Fibroblast of villous mesenchyme (primary cell): Measurements from ENCODE around the gene FYCO1. TPM values are rescaled to one million over a fixed set of nuclear protein-coding genes. Genes with fewer than 3 reads are reported as not detected.

Experiments used
- DNase-seq: peaks from one replicate; pipeline ENCODE4 v3.0.0-alpha.2; 2010; ENCODE audit warnings: low read depth
- H3K4me3 ChIP-seq: 2 replicates; pipeline ENCODE4 v1.5.1; 2011; ENCODE audit warnings: low read depth, mild to moderate bottlenecking, low read length
- CTCF ChIP-seq: IDR thresholded peaks from 2 replicates; pipeline ENCODE4 v1.5.1; 2012; ENCODE audit warnings: low read depth, mild to moderate bottlenecking, low read length; ENCODE audit not compliant: insufficient read depth
- total RNA-seq: library from RNA; depleted of rRNA; stranded (reverse); fragments of >200 nt; gene quantifications from 2 replicates; pipeline ENCODE4 v1.2.3, GENCODE V29; 2012

Gene FYCO1
- total RNA-seq, 1 donor, result 23.7 TPM

DNA sequence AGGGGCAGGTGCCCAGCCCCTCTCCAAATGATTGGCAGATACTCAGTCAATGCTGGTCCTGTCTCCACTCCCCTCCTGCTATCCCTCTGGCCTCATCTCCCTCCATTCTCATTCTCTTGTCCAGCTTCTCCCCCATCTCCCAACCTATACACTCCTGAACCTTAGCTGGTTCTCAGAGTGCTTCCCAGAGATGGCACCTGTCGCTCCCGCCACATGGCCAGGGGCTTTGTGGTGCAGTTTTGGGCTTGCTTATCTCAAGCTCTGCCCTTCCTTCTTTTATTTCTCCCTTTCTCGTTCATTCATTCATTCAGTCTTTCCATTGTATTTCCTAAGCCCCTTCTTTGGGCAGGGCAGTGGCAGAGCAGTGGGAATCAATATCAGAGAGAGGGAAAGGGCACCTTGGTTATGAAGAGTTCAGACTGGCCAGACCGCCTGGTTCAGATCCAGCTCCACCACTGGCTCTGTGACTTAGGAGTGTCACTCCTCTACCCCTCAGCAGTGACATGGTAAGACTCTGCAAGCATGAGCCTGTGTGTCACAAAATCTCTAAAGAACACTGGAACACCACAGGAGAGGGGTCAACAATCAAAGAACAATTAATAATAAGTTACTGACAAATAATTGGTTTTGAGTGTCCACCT, 72.6 kb downstream of the FYCO1 start:
- H3K4me3 ChIP-seq, result no peak overlapping the region
- no peak for DNase-seq
- no peak for TF ChIP-seq CTCF

DNA sequence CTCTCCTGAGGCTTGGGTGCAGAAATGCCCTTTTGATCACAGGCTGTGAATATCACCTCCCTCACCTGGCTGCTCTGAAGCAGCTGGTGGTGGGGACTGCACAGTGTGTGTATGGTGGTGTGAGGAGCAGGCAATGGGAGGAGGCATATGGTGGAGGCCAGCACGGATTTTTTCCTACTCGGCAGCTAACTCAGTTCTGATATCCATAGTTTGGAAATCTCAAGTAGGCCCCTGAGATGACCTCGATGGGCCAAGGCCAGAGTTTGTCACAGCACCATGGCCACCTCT, 73.6 kb downstream of the FYCO1 start:
- no peak for TF ChIP-seq CTCF
- no peak overlapping the region for H3K4me3 ChIP-seq
- no peak for DNase-seq

DNA sequence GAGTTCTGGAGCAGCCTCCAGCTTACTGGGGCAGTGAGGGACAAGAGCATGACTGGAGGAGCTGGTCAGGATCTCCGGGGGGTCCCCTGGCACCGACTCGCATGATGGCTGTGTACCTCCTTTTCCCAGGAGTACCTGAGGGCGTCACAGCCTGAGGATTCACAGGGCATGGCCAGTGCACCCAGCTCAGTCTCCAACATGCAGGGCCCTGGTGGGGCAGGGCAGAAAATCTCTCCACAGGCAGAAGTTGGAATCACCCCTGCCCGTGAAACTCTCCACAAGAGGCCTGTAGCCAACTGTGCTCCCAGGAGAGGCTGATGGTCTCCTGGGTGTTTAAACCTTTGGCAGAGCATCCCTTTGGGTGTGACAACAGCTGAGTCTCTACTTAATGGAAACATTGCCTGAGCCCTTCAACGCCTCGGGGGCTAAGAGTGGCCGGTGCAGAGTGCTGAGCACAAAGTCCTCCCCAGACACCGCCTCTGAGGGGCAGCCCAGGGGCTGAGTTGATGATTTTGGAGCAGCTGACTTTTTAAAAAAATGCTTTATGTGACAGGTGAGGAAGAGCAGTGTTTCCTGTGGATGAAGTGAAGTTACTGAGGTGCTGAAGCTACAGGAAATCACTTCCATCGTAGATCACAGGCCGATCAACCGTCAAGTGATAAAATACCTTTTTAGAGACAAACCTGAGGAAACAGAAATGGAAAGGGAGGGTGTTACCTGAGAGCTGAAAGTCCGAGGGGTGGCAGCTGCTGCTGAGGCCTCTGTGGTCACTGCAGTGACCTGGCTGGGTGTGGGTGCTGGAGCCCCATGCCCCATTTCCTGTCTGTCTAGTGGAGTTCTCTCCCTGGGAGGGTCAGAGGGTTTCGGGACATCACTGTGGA, 74.2 kb downstream of the FYCO1 start:
- H3K4me3 ChIP-seq, result no peak overlapping the region
- DNase-seq, result no peak
- no peak for TF ChIP-seq CTCF

- no peak for DNase-seq
- no peak overlapping the region for H3K4me3 ChIP-seq
- no peak for TF ChIP-seq CTCF
Measured at GRCh38 chr3:45917146-45917898, 78.3 kb downstream of the FYCO1 start.

DNA sequence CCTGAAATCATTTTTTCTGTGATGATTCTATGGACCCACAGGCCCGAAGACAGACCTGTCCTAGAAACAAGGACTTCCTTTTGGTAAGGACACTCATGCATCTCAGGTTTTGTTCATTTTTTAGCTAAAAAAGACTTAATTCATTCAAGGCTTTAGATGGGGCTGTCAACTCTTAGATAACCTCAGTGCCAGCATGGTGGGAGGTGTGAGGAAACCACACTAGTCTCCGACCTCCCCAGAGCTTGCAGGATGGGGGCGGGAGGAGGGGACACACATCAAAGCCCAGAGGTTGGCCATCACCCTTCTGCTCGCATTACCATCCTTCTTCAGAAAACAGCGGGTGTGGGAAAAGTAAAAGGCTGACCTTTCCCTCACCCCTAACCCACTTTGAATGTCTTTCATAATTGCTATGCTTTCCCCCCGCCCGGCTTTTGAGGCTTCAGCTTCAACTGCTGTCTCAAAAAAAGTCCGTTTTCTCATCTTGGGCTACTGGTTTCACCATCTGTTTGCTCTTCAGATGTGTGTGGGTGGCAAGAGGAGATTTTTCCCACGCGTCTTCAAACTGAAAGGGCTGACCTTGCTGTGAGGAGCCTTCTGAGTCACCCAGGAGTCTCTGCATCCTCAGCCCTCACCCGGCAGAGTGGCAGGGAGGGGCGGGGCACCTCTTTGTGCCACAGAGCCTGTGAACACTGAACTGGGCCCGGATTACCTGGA, 79.9 kb downstream of the FYCO1 start:
- TF ChIP-seq CTCF, result no peak
- H3K4me3 ChIP-seq, result no peak overlapping the region
- peak; percentile 94 for DNase-seq

GRCh38 chr3:45915059-45915439, 80.6 kb downstream of the FYCO1 start:
- DNase-seq, result no peak
- no peak overlapping the region for H3K4me3 ChIP-seq
- TF ChIP-seq CTCF, result no peak
